Astrocyte (in vitro differentiated cells and primary cell): ENCODE measurements around the gene ZBED1. TPM values are rescaled to one million over a fixed set of nuclear protein-coding genes. Genes with fewer than 3 reads are reported as not detected.

Source experiments
- DNase-seq: peaks from one replicate; pipeline ENCODE4 v3.0.0-alpha.2; 2010; ENCODE audit warnings: low read depth
- FAIRE-seq: peaks from 2 replicates; lab custom pipeline; 2011; peaks lifted over from hg19 to GRCh38; lab: Jason Lieb, UNC
- H2AFZ ChIP-seq: 2 replicates; pipeline ENCODE4 v1.6.0; 2012; ENCODE audit warnings: low read depth, low read length, inconsistent platforms
- H3K27ac ChIP-seq: 2 replicates; pipeline ENCODE4 v1.5.1; 2011; ENCODE audit warnings: low read depth, low read length, inconsistent platforms
- H3K27me3 ChIP-seq: 2 replicates; pipeline ENCODE4 v1.6.0; 2011; ENCODE audit warnings: low read length, inconsistent platforms; ENCODE audit not compliant: insufficient read depth
- H3K36me3 ChIP-seq: 2 replicates; pipeline ENCODE4 v1.5.1; 2011; ENCODE audit warnings: low read length, inconsistent platforms; ENCODE audit not compliant: insufficient read depth
- H3K4me1 ChIP-seq: 2 replicates; pipeline ENCODE4 v1.5.1; 2011; ENCODE audit warnings: low read length, inconsistent platforms; ENCODE audit not compliant: insufficient read depth
- H3K4me2 ChIP-seq: 2 replicates; pipeline ENCODE4 v1.6.0; 2012; ENCODE audit warnings: low read length, inconsistent platforms
- H3K4me3 ChIP-seq: 2 replicates; pipeline ENCODE4 v1.5.1; 2011; ENCODE audit warnings: low read depth, mild to moderate bottlenecking, low read length, inconsistent platforms; ENCODE audit not compliant: insufficient read depth
- H3K79me2 ChIP-seq: 2 replicates; pipeline ENCODE4 v1.6.0; 2012; ENCODE audit warnings: mild to moderate bottlenecking, low read length, inconsistent platforms; ENCODE audit not compliant: insufficient read depth
- H3K9ac ChIP-seq: 2 replicates; pipeline ENCODE4 v1.6.0; 2012; ENCODE audit warnings: mild to moderate bottlenecking, low read length, inconsistent platforms
- H3K9me3 ChIP-seq: 2 replicates; pipeline ENCODE4 v1.5.1; 2012; ENCODE audit warnings: low read depth, mild to moderate bottlenecking, low read length, inconsistent platforms; ENCODE audit not compliant: insufficient read depth
- H4K20me1 ChIP-seq: 2 replicates; pipeline ENCODE4 v1.6.0; 2012; ENCODE audit warnings: low read length, inconsistent platforms; ENCODE audit not compliant: insufficient read depth
- H3K27ac Mint-ChIP-seq: one replicate; pipeline ENCODE4 v1.8.0; 2021; ENCODE audit warnings: mild to moderate bottlenecking, mixed read lengths; ENCODE audit not compliant: unreplicated experiment
- H3K27me3 Mint-ChIP-seq: one replicate; pipeline ENCODE4 v1.8.0; 2021; ENCODE audit warnings: low read depth, mixed read lengths; ENCODE audit not compliant: unreplicated experiment
- H3K36me3 Mint-ChIP-seq: one replicate; pipeline ENCODE4 v1.8.0; 2021; ENCODE audit warnings: low read depth, mixed read lengths; ENCODE audit not compliant: unreplicated experiment
- H3K4me1 Mint-ChIP-seq: one replicate; pipeline ENCODE4 v1.8.0; 2021; ENCODE audit warnings: low read depth, mixed read lengths; ENCODE audit not compliant: unreplicated experiment
- H3K4me3 Mint-ChIP-seq: one replicate; pipeline ENCODE4 v1.8.0; 2021; ENCODE audit warnings: mild to moderate bottlenecking, moderate library complexity, mixed read lengths; ENCODE audit not compliant: unreplicated experiment
- H3K9me3 Mint-ChIP-seq: one replicate; pipeline ENCODE4 v1.8.0; 2021; ENCODE audit warnings: mild to moderate bottlenecking, mixed read lengths; ENCODE audit not compliant: unreplicated experiment
- EZH2 ChIP-seq: IDR thresholded peaks from 2 replicates; pipeline ENCODE4 v1.6.1; 2012; ENCODE audit warnings: mild to moderate bottlenecking, low read length, inconsistent platforms; ENCODE audit not compliant: insufficient read depth
- total RNA-seq: library from RNA; stranded (reverse); gene quantifications from 2 replicates; pipeline ENCODE4 v1.2.1, GENCODE V29; 2021
- TF ChIP-seq, protein P1 (sequence below): IDR thresholded peaks from 2 replicates; pipeline ENCODE4 v1.5.1; 2011; ENCODE audit warnings: low read depth, mild to moderate bottlenecking, inconsistent platforms, low read length, moderate library complexity; ENCODE audit not compliant: insufficient read depth

The ZBED1 gene
- total RNA-seq, 1 donor from 2014 or later, result 19.9 TPM

DNA sequence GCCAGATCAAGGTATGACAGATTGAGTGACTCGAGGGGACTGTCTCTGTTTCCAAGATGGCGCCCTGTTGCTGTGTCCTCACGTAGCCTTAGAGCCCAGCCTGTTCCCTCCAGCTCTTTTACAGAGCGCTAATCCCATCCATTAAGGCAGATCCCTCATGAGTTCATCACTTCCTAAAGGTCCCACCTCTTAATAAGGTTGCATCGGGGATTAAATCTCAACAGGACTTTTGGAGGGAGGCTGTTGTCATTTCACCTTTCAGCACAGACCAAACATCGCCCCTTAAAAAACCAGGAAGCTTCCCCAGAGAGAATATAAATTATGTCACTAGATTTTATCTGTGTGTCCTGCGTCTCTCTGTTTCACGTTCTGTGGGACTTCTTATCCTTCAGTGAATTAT, 32.6 kb upstream of the ZBED1 start:
- H3K36me3 Mint-ChIP-seq, result no peaks in the 10 kb centered on the region
- no peak for TF ChIP-seq EZH2
- TF ChIP-seq, protein P1, sequence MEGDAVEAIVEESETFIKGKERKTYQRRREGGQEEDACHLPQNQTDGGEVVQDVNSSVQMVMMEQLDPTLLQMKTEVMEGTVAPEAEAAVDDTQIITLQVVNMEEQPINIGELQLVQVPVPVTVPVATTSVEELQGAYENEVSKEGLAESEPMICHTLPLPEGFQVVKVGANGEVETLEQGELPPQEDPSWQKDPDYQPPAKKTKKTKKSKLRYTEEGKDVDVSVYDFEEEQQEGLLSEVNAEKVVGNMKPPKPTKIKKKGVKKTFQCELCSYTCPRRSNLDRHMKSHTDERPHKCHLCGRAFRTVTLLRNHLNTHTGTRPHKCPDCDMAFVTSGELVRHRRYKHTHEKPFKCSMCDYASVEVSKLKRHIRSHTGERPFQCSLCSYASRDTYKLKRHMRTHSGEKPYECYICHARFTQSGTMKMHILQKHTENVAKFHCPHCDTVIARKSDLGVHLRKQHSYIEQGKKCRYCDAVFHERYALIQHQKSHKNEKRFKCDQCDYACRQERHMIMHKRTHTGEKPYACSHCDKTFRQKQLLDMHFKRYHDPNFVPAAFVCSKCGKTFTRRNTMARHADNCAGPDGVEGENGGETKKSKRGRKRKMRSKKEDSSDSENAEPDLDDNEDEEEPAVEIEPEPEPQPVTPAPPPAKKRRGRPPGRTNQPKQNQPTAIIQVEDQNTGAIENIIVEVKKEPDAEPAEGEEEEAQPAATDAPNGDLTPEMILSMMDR, result no peak
- H3K79me2 ChIP-seq, result no peaks in the 10 kb centered on the region

DNA sequence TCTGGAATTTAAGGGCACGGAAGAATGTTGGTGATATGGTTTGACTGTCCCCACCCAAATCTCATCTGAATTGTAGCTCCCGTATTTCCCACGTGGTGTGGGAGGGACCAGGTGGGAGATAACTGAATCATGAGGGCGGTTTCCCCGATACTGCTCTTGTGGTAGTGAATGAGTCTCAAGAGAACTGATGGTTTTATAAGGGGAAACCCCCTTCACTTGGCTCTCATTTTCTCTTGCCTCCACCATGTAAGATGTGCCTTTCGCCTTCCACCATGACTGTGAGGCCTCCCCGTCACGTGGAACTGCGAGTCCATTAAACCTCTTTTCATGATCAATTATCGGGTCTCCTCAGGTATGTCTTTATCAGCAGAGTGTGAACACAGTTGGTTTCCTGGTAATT, 25.6 kb upstream of the ZBED1 start:
- H3K9me3 ChIP-seq, result no peaks in the 10 kb centered on the region
- Mint-ChIP-seq H3K9me3 (no peaks in the 10 kb centered on the region), H3K4me3 (no peak overlapping the region), H3K36me3 (no peaks in the 10 kb centered on the region), H3K4me1 (no peaks in the 10 kb centered on the region), H3K27ac (no peak overlapping the region), H3K27me3 (peaks cover 2% of the 10 kb centered on the region)
- H3K9ac ChIP-seq, result no peak overlapping the region
- no peaks in the 10 kb centered on the region for H3K79me2 ChIP-seq
- H3K27ac ChIP-seq, result no peak overlapping the region
- H4K20me1 ChIP-seq, result no peaks in the 10 kb centered on the region
- DNase-seq, result no peak
- no peak for FAIRE-seq
- TF ChIP-seq EZH2, result no peak
- TF ChIP-seq, protein P1, result no peak
- no peak overlapping the region for H3K4me3 ChIP-seq
- no peak overlapping the region for H3K4me2 ChIP-seq
- no peak overlapping the region for H2AFZ ChIP-seq
- H3K27me3 ChIP-seq, result peaks cover 4% of the 10 kb centered on the region
- H3K4me1 ChIP-seq, result no peaks in the 10 kb centered on the region
- no peaks in the 10 kb centered on the region for H3K36me3 ChIP-seq

More for the DNA sequence above, 32.6 kb upstream of the ZBED1 start:
- H3K9ac ChIP-seq, result no peak overlapping the region
- no peaks in the 10 kb centered on the region for H4K20me1 ChIP-seq
- no peaks in the 10 kb centered on the region for H3K4me1 ChIP-seq
- DNase-seq (no peak), FAIRE-seq (no peak)
- peaks cover 6% of the 10 kb centered on the region for H3K4me1 Mint-ChIP-seq
- H3K9me3 ChIP-seq, result no peaks in the 10 kb centered on the region
- H3K9me3 Mint-ChIP-seq, result no peaks in the 10 kb centered on the region
- no peak overlapping the region for H3K4me2 ChIP-seq
- no peaks in the 10 kb centered on the region for H3K36me3 ChIP-seq
- H3K27me3 ChIP-seq, result peaks cover 8% of the 10 kb centered on the region
- no peak overlapping the region for H3K27ac ChIP-seq
- H2AFZ ChIP-seq, result no peak overlapping the region
- H3K4me3 Mint-ChIP-seq, result no peak overlapping the region
- no peaks in the 10 kb centered on the region for H3K27me3 Mint-ChIP-seq
- H3K27ac Mint-ChIP-seq, result no peak overlapping the region
- H3K4me3 ChIP-seq, result no peak overlapping the region

DNA sequence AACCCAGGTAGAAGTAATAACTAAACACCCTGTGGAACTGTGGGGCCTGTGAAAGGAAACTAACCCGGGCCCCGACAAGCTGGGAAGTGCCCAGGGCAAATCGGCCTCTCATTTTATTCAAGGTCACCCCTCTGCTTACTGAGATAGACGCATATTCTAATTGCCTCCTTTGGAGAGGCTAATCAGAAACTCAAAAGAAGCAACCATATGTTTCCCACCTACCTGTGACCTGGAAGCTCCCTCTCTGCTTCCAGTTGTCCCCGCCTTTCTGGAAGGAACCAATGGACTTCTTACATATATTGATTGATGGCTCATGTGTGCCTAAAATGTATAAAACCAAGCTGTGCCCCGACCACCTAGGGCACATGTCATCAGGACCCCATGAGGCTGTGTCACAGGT, 23.1 kb upstream of the ZBED1 start:
- H3K9ac ChIP-seq, result no peak overlapping the region
- no peak overlapping the region for H3K27ac ChIP-seq
- TF ChIP-seq, protein P1, result no peak
- FAIRE-seq, result no peak
- H3K4me3 ChIP-seq, result no peak overlapping the region
- no peak overlapping the region for H3K4me2 ChIP-seq
- H3K36me3 ChIP-seq, result no peaks in the 10 kb centered on the region
- H3K9me3 ChIP-seq, result no peaks in the 10 kb centered on the region
- no peak for DNase-seq
- Mint-ChIP-seq H3K36me3 (no peaks in the 10 kb centered on the region), H3K4me1 (no peaks in the 10 kb centered on the region), H3K27ac (no peak overlapping the region), H3K27me3 (peaks cover 2% of the 10 kb centered on the region), H3K9me3 (no peaks in the 10 kb centered on the region), H3K4me3 (no peak overlapping the region)
- no peaks in the 10 kb centered on the region for H3K4me1 ChIP-seq
- H3K79me2 ChIP-seq, result no peaks in the 10 kb centered on the region
- no peak overlapping the region for H2AFZ ChIP-seq
- H3K27me3 ChIP-seq, result peaks cover 4% of the 10 kb centered on the region
- no peaks in the 10 kb centered on the region for H4K20me1 ChIP-seq
